Upper lobe of left lung (tissue), 6 donors: Measurements from ENCODE around the gene LRRC8D. TPM values are rescaled to one million over a fixed set of nuclear protein-coding genes. Genes with fewer than 3 reads are reported as not detected.
"Not testable (repeated sequence)": the region's sequence is repeated elsewhere in the genome, so short reads cannot be mapped to it uniquely, and the experiment has no call there.

ENCODE experiments used
- ATAC-seq, 2 donors: fragments of 200-7000 bp; cut with Tn5 transposase; one replicate each; pipeline ENCODE4 v1.9.1; 2022; ENCODE audit warnings: mild to moderate bottlenecking in 2 of 2, moderate library complexity in 2 of 2; ENCODE audit not compliant: low FRiP score in 2 of 2
- DNase-seq, 2 donors: peaks; one replicate each; pipeline ENCODE4 v3.0.0-alpha.2; 2019 to 2020
- H3K27ac ChIP-seq, 4 donors: fragments of 200-600 bp; sonication (generic); one replicate each; pipeline ENCODE4 v1.5.1; 2016 to 2019
- H3K27me3 ChIP-seq, 4 donors: fragments of 200-600 bp; sonication (generic); one replicate each; pipeline ENCODE4 v1.5.1; 2017 to 2019
- H3K36me3 ChIP-seq, 4 donors: fragments of 200-600 bp; sonication (generic); one replicate each; pipeline ENCODE4 v1.5.1; 2016 to 2019
- H3K4me1 ChIP-seq, 4 donors: fragments of 200-600 bp; sonication (generic); one replicate each; pipeline ENCODE4 v1.5.1; 2018 to 2019
- H3K4me3 ChIP-seq, 4 donors: fragments of 200-600 bp; sonication (generic); one replicate each; pipeline ENCODE4 v1.5.1; 2017 to 2019; ENCODE audit warnings: mild to moderate bottlenecking in 2 of 4, moderate library complexity in 1 of 4
- H3K9me3 ChIP-seq, 4 donors: fragments of 200-600 bp; sonication (generic); one replicate each; pipeline ENCODE4 v1.5.1; 2018 to 2019
- EP300 ChIP-seq, 4 donors: sonication (generic); formaldehyde crosslinking; IDR thresholded peaks; one replicate each; pipeline ENCODE4 v1.5.1; 2017; ENCODE audit warnings: antibody characterized with exemption in 4 of 4, control low read depth in 2 of 4
- POLR2A ChIP-seq, 4 donors: fragments of 450-650 bp; IDR thresholded peaks; one replicate each; pipeline ENCODE4 v1.5.1; 2016 to 2017; ENCODE audit warnings: antibody characterized with exemption in 4 of 4, mild to moderate bottlenecking in 2 of 4
- POLR2AphosphoS5 ChIP-seq, 2 donors: sonication (generic); formaldehyde crosslinking; IDR thresholded peaks; one replicate each; pipeline ENCODE4 v1.5.1; 2017; ENCODE audit warnings: antibody characterized with exemption in 2 of 2
- WGBS, 2 donors: methylation state at CpG; one replicate each; pipeline ENCODE4 v1.1.5; 2017 to 2018; 5-methylcytosine and 5-hydroxymethylcytosine counted together
- total RNA-seq, 6 donors: library from RNA; depleted of rRNA in 4 of 6; stranded (reverse); fragments of >200 nt in 4 of 6; gene quantifications; one replicate each; pipeline versions ENCODE4 v1.1.0 to v1.2.1, GENCODE V29; 2016 to 2021
- TF ChIP-seq, protein P1 (sequence below), 6 experiments: fragments of 450-650 bp in 4 of 6; fragments of 200-600 bp in 2 of 6; sonication (generic) in 2 of 6; IDR thresholded peaks; one replicate each; pipeline ENCODE4 v1.5.1; 2016 to 2019; ENCODE audit warnings: antibody characterized with exemption in 6 of 6
- donor health status: DM: no; HTN: no; CAD: no; lungs with moderate emphysema.
- donor health status: DM: no; HTN: yes; CAD: no; lungs with severe emphysema.

Gene LRRC8D
- total RNA-seq, 6 donors from 2014 or later: 3.7 to 24.0 (median 12.2) TPM

DNA sequence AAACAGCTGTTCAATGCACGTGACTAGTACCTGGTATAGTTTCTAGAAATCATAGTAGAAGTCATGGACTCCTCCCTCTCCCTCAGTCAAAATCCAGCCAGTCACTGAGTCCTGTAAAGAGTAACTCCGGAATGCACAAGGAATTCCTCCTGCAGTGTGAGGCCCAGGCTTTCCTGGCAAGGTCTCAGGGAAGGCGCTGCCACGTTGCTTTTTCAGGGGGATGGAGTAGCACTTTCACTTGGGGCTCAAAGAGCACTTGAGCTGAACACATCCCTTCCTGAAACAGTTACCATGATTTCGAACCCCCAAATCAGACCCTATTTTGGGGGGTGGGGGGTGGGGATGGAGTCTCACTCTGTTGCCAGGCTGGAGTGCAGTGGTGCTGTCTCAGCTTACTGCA lies 26.4 kb upstream of the LRRC8D start:
- no peaks in the 10 kb centered on the region for H3K9me3 ChIP-seq
- no peak overlapping the region for H3K27ac ChIP-seq
- H3K36me3 ChIP-seq: no peaks in the 10 kb centered on the region
- no peaks in the 10 kb centered on the region for H3K27me3 ChIP-seq
- TF ChIP-seq POLR2AphosphoS5 (IDR thresholded peaks at IDR 0.05) (no peak), POLR2A (IDR thresholded peaks at IDR 0.05) (no peak), EP300 (IDR thresholded peaks at IDR 0.05) (no peak)
- TF ChIP-seq, protein P1, sequence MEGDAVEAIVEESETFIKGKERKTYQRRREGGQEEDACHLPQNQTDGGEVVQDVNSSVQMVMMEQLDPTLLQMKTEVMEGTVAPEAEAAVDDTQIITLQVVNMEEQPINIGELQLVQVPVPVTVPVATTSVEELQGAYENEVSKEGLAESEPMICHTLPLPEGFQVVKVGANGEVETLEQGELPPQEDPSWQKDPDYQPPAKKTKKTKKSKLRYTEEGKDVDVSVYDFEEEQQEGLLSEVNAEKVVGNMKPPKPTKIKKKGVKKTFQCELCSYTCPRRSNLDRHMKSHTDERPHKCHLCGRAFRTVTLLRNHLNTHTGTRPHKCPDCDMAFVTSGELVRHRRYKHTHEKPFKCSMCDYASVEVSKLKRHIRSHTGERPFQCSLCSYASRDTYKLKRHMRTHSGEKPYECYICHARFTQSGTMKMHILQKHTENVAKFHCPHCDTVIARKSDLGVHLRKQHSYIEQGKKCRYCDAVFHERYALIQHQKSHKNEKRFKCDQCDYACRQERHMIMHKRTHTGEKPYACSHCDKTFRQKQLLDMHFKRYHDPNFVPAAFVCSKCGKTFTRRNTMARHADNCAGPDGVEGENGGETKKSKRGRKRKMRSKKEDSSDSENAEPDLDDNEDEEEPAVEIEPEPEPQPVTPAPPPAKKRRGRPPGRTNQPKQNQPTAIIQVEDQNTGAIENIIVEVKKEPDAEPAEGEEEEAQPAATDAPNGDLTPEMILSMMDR (IDR thresholded peaks at IDR 0.05): no peak
- ATAC-seq (no peak), DNase-seq (no peak)
- WGBS, 2 donors: 45 to 49% methylated on average over 3 to 5 of the region's 5 CpGs
- no peaks in the 10 kb centered on the region for H3K4me1 ChIP-seq
- H3K4me3 ChIP-seq: no peak overlapping the region

DNA sequence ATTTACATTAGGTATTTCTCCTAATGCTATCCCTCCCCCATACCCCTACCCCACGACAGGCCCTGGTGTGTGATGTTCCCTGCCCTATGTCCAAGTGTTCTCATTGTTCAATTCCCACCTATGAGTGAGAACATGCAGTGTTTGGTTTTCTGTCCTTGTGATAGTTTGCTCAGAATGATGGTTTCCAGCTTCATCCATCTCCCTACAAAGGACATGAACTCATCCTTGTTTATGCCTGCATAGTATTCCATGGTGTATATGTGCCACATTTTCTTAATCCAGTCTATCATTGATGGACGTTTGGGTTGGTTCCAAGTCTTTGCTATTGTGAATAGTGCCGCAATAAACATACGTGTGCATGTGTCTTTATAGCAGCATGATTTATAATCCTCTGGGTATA lies 25.3 kb upstream of the LRRC8D start:
- not testable (repeated sequence) for H3K27me3 ChIP-seq, H3K27ac ChIP-seq, H3K9me3 ChIP-seq, H3K4me1 ChIP-seq, DNase-seq, H3K36me3 ChIP-seq, H3K4me3 ChIP-seq, ATAC-seq
- WGBS, 2 donors: 79 to 88% methylated on average over 4 of the region's 4 CpGs

DNA sequence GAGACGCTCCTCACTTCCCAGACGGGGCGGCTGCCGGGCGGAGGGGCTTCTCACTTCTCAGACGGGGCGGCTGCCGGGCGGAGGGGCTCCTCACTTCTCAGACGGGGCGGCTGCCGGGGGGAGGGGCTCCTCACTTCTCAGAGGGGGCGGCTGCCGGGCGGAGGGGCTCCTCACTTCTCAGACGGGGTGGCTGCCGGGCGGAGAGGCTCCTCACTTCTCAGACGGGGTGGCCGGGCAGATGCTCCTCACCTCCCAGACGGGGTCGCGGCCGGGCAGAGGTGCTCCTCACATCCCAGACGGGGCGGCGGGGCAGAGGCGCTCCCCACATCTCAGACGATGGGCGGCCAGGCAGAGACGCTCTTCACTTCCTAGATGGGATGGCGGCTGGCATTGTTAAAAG lies 23.0 kb upstream of the LRRC8D start:
- DNase-seq: peak in 1 of 2 donors; percentile 58
- WGBS, 2 donors: 83 to 95% methylated on average over 1 to 14 of the region's 32 CpGs
- not testable (repeated sequence) for H3K9me3 ChIP-seq, ATAC-seq, H3K27ac ChIP-seq, H3K4me1 ChIP-seq, H3K27me3 ChIP-seq, H3K4me3 ChIP-seq, H3K36me3 ChIP-seq

DNA sequence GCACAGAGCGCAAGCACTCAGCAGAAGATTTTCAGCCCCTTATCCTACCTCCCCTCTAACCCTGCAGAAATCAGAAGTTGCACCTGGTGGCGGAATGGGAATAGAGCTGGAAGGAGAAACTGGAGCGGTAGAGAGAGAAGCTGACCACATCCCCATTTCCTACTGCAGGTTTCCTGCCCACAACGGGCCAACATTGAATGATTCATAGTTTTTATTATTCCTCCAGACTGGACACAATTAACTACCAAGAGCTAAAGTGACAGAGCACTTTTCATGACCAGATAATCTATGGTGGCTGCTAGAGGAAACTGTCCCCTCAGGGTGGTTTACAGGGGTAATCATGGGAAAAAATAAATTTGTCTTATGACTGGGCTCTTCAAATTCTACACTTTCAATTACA lies 21.3 kb upstream of the LRRC8D start:
- no peak for TF ChIP-seq POLR2AphosphoS5 (IDR thresholded peaks at IDR 0.05)
- TF ChIP-seq EP300 (IDR thresholded peaks at IDR 0.05): no peak
- no peak for TF ChIP-seq POLR2A (IDR thresholded peaks at IDR 0.05)
- TF ChIP-seq, protein P1 (IDR thresholded peaks at IDR 0.05): no peak
- Histone ChIP-seq H3K27ac (no peak overlapping the region), H3K36me3 (no peaks in the 10 kb centered on the region), H3K4me3 (no peak overlapping the region), H3K27me3 (no peaks in the 10 kb centered on the region), H3K9me3 (no peaks in the 10 kb centered on the region), H3K4me1 (no peaks in the 10 kb centered on the region)
- DNase-seq: no peak
- peak in 1 of 2 donors; percentile 51 for ATAC-seq
- WGBS, 2 donors: 71 to 90% methylated on average over 4 of the region's 4 CpGs

DNA sequence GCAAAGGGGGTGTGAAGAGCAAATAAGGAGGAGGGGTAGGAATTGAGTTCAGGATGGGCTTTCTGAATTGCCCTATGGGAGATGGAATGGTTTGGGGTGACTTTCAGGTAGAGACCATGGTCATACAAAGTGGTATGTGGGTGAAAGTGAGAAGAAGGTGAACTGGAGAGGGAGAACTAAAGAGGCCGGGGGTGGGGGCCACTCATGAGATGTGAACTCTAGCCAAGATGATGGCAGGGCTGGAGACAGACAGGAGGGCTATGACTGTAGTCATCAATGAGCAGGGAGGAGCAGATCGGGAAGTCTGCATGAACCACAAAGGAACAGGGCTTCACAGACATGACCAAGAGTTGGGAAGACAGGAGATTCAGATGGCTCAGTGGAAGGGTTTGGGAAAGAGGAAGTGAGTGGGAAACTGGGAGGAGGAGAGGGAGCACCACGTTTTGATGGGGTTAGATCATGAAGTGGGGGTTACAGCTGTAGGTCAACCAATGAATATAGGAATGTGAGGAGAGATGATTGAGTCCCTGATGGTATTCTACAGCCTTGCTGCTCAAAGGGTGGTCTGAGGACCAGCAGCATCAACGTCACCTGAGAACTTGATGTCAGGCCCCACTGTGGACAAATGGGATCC lies 20.7 kb upstream of the LRRC8D start:
- no peak for ATAC-seq
- Histone ChIP-seq H3K4me1 (no peaks in the 10 kb centered on the region), H3K9me3 (no peaks in the 10 kb centered on the region), H3K4me3 (no peak overlapping the region), H3K27ac (no peak overlapping the region), H3K27me3 (no peaks in the 10 kb centered on the region), H3K36me3 (no peaks in the 10 kb centered on the region)
- 76 to 79% methylated on average over 4 of the region's 4 CpGs for WGBS, 2 donors
- TF ChIP-seq EP300 (IDR thresholded peaks at IDR 0.05) (no peak), POLR2AphosphoS5 (IDR thresholded peaks at IDR 0.05) (no peak), POLR2A (IDR thresholded peaks at IDR 0.05) (no peak)
- TF ChIP-seq, protein P1 (IDR thresholded peaks at IDR 0.05): no peak
- DNase-seq: no peak

DNA sequence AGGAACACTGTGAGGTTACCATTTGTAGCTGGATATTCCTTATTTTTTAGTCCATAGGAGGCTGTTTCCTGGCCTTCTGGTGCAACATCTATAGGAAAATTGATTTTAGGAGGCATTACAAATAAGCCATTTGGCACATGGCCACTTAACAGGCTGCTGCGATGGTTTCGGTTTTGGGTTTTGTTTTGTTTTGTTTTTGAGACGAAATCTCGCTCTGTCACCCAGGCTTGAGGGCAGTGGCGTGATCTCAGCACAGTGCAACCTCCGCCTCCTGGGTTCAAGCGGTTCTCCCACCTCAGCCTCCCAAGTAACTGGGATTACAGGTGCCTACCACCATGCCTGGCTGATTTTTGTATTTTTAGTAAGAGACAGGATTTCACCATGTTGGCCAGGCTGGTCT lies 20.1 kb upstream of the LRRC8D start:
- Histone ChIP-seq H3K4me1 (no peaks in the 10 kb centered on the region), H3K9me3 (no peaks in the 10 kb centered on the region), H3K27me3 (no peaks in the 10 kb centered on the region), H3K36me3 (no peaks in the 10 kb centered on the region), H3K27ac (no peak overlapping the region), H3K4me3 (no peak overlapping the region)
- TF ChIP-seq, protein P1 (IDR thresholded peaks at IDR 0.05): no peak
- TF ChIP-seq POLR2A (IDR thresholded peaks at IDR 0.05) (no peak), POLR2AphosphoS5 (IDR thresholded peaks at IDR 0.05) (no peak), EP300 (IDR thresholded peaks at IDR 0.05) (no peak)
- ATAC-seq (no peak), DNase-seq (no peak)
- WGBS, 2 donors: 81 to 86% methylated on average over 7 of the region's 7 CpGs
